Measurements from ENCODE around the gene BCL11A.

BCL11A gene

DNA sequence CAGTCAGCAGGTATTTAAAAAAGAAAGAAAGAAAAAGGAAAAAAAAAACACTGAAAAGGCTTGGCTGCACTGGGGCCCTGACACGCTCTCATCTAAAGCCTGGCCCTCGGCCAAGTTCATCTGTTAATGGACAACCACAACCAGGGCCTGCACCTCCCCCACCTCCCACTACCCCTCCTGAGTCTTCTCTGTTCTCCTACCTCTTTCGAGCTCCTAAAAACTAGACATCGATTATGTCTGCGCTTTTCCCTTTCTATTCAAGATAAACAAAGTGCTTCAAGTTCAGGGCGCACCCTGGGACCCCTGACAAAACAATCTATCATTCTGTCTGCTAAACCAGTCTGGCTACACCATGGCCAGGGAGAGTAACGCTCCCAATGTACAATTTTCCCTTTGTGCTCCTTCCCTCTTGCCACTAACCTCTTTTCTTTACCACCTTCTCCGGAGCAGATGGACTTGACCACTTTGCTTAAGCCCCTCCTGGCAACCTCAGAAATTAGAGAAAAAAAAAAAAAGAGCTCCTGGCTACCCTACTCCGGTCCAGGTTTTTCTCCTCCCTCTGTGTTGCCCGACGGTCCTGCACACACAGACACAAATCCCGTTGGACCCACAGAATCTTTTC is 22.7 kb downstream of the BCL11A start (continued):
- TF ChIP-seq, protein P1, sequence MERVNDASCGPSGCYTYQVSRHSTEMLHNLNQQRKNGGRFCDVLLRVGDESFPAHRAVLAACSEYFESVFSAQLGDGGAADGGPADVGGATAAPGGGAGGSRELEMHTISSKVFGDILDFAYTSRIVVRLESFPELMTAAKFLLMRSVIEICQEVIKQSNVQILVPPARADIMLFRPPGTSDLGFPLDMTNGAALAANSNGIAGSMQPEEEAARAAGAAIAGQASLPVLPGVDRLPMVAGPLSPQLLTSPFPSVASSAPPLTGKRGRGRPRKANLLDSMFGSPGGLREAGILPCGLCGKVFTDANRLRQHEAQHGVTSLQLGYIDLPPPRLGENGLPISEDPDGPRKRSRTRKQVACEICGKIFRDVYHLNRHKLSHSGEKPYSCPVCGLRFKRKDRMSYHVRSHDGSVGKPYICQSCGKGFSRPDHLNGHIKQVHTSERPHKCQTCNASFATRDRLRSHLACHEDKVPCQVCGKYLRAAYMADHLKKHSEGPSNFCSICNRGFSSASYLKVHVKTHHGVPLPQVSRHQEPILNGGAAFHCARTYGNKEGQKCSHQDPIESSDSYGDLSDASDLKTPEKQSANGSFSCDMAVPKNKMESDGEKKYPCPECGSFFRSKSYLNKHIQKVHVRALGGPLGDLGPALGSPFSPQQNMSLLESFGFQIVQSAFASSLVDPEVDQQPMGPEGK (CRISPR knock-in tag; IDR thresholded peaks at IDR 0.05; ENCODE audit: borderline replicate concordance) = no peak
- TF ChIP-seq, protein P2, sequence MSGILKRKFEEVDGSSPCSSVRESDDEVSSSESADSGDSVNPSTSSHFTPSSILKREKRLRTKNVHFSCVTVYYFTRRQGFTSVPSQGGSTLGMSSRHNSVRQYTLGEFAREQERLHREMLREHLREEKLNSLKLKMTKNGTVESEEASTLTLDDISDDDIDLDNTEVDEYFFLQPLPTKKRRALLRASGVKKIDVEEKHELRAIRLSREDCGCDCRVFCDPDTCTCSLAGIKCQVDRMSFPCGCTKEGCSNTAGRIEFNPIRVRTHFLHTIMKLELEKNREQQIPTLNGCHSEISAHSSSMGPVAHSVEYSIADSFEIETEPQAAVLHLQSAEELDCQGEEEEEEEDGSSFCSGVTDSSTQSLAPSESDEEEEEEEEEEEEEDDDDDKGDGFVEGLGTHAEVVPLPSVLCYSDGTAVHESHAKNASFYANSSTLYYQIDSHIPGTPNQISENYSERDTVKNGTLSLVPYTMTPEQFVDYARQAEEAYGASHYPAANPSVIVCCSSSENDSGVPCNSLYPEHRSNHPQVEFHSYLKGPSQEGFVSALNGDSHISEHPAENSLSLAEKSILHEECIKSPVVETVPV (CRISPR knock-in tag; IDR thresholded peaks at IDR 0.05) = no peak
- TF ChIP-seq ZNF70 (CRISPR knock-in tag; IDR thresholded peaks at IDR 0.05) (no peak), CSDC2 (CRISPR knock-in tag; IDR thresholded peaks at IDR 0.05) (no peak), BACH2 (CRISPR knock-in tag; IDR thresholded peaks at IDR 0.05; ENCODE audit: borderline replicate concordance) (no peak), ZC3H10 (CRISPR knock-in tag; IDR thresholded peaks at IDR 0.05) (no peak), SNAI2 (CRISPR knock-in tag; IDR thresholded peaks at IDR 0.05) (no peak), ESRRG (CRISPR knock-in tag; IDR thresholded peaks at IDR 0.05) (no peak)
- TF ChIP-seq, protein P3, sequence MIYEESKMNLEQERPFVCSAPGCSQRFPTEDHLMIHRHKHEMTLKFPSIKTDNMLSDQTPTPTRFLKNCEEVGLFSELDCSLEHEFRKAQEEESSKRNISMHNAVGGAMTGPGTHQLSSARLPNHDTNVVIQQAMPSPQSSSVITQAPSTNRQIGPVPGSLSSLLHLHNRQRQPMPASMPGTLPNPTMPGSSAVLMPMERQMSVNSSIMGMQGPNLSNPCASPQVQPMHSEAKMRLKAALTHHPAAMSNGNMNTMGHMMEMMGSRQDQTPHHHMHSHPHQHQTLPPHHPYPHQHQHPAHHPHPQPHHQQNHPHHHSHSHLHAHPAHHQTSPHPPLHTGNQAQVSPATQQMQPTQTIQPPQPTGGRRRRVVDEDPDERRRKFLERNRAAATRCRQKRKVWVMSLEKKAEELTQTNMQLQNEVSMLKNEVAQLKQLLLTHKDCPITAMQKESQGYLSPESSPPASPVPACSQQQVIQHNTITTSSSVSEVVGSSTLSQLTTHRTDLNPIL (CRISPR knock-in tag; IDR thresholded peaks at IDR 0.05; ENCODE audit: low read depth) = no peak

DNA sequence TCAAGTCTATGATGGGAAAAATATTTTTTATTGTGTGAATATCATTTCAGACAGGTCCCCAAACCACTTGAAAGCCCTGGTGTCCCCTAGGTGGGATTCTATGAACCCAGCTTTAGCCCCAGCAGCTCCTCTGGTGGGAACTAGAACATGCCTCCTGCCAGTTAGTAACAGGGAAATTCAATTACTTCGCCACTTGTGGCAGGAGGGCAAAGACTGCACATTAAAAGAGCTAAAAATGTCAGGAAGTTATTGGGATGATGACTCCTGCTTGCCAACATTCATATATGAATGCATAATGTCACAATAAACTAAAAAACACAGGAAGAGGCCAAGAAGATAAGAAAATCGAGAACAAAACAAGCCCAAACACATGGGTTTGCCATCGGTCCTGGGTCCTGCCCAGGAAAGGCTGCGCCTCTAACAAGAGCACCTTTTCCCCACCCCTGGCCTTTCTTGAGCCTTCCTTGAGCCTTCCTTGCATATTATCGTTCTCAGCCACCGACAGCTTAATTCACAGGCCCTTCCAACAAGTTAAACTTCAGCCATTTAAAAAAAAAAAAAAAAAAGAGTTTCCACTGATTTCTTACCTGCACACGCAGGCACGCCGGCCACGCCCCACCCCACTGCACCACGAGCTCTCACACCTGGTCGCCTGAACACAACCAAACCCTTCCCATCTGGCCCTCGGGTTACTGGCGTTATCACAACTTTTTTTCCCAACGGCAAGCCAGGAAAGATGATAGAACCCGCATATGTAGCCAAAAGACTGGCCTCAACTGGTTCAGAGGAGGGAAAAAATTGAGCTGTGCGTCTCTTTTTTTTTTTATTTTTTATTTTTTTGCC is 23.4 kb downstream of the BCL11A start:
- ATAC-seq = peak; percentile 2
- TF ChIP-seq, protein P2 (CRISPR knock-in tag; IDR thresholded peaks at IDR 0.05) = no peak
- TF ChIP-seq, protein P1 (CRISPR knock-in tag; IDR thresholded peaks at IDR 0.05; ENCODE audit: borderline replicate concordance) = no peak
- no peak for TF ChIP-seq ZNF70 (CRISPR knock-in tag; IDR thresholded peaks at IDR 0.05)
- no peak for TF ChIP-seq ESRRG (CRISPR knock-in tag; IDR thresholded peaks at IDR 0.05)
- no peak for TF ChIP-seq GLIS3 (CRISPR knock-in tag; IDR thresholded peaks at IDR 0.05)
- TF ChIP-seq, protein P3 (CRISPR knock-in tag; IDR thresholded peaks at IDR 0.05; ENCODE audit: low read depth) = no peak
- TF ChIP-seq TCF4 (CRISPR knock-in tag; IDR thresholded peaks at IDR 0.05; ENCODE audit: borderline replicate concordance) = no peak

DNA sequence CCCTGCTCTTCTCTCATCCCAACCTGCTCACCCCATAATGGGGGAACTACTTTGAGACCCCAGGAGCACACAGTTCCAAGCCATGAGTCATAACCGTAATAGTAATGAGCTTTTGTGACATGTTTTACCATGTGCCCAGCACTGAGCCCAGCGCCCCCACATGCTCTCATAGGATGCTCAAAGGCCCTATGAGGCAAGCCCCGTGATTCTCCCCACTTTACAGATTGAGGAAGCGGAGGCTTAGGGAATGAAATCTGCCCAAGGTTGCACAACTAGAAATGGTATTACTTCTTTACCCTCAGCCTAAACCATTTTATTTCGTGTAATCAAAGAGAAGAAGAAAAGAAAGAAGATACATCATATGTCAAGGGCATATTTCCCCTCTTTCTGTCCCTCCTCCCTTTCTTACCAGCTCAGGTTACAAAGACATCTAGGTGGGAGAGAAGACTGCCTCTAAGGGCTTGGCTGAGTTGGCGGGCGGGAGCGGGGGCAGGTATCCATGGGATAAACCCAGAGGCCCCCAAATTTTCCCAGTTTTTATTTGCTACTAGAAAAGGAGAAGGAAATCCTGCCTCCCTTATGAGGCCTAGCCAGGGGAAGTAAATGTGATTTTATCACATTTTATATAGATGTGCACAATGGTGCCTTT is 24.2 kb downstream of the BCL11A start:
- no peak for ATAC-seq
- TF ChIP-seq TOX (CRISPR knock-in tag; IDR thresholded peaks at IDR 0.05; ENCODE audit: borderline replicate concordance) (no peak), PPARA (CRISPR knock-in tag; IDR thresholded peaks at IDR 0.05; ENCODE audit: borderline replicate concordance) (no peak), ZNF70 (CRISPR knock-in tag; IDR thresholded peaks at IDR 0.05) (no peak), ESRRG (CRISPR knock-in tag; IDR thresholded peaks at IDR 0.05) (no peak)
- TF ChIP-seq, protein P4, sequence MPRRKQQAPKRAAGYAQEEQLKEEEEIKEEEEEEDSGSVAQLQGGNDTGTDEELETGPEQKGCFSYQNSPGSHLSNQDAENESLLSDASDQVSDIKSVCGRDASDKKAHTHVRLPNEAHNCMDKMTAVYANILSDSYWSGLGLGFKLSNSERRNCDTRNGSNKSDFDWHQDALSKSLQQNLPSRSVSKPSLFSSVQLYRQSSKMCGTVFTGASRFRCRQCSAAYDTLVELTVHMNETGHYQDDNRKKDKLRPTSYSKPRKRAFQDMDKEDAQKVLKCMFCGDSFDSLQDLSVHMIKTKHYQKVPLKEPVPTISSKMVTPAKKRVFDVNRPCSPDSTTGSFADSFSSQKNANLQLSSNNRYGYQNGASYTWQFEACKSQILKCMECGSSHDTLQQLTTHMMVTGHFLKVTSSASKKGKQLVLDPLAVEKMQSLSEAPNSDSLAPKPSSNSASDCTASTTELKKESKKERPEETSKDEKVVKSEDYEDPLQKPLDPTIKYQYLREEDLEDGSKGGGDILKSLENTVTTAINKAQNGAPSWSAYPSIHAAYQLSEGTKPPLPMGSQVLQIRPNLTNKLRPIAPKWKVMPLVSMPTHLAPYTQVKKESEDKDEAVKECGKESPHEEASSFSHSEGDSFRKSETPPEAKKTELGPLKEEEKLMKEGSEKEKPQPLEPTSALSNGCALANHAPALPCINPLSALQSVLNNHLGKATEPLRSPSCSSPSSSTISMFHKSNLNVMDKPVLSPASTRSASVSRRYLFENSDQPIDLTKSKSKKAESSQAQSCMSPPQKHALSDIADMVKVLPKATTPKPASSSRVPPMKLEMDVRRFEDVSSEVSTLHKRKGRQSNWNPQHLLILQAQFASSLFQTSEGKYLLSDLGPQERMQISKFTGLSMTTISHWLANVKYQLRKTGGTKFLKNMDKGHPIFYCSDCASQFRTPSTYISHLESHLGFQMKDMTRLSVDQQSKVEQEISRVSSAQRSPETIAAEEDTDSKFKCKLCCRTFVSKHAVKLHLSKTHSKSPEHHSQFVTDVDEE (CRISPR knock-in tag; IDR thresholded peaks at IDR 0.05) = no peak
- TF ChIP-seq, protein P3 (CRISPR knock-in tag; IDR thresholded peaks at IDR 0.05; ENCODE audit: low read depth) = no peak
- TF ChIP-seq, protein P2 (CRISPR knock-in tag; IDR thresholded peaks at IDR 0.05) = no peak
- TF ChIP-seq, protein P5, sequence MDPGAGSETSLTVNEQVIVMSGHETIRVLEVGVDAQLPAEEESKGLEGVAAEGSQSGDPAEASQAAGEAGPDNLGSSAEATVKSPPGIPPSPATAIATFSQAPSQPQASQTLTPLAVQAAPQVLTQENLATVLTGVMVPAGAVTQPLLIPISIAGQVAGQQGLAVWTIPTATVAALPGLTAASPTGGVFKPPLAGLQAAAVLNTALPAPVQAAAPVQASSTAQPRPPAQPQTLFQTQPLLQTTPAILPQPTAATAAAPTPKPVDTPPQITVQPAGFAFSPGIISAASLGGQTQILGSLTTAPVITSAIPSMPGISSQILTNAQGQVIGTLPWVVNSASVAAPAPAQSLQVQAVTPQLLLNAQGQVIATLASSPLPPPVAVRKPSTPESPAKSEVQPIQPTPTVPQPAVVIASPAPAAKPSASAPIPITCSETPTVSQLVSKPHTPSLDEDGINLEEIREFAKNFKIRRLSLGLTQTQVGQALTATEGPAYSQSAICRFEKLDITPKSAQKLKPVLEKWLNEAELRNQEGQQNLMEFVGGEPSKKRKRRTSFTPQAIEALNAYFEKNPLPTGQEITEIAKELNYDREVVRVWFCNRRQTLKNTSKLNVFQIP (CRISPR knock-in tag; IDR thresholded peaks at IDR 0.05; ENCODE audit: borderline replicate concordance, low read depth) = no peak

Measured in SK-N-SH treated with all-trans-retinoic acid at 6 μM for 48 hours (cell line).